ENCODE measurements around the gene ANKLE2. TPM values are rescaled to one million over a fixed set of nuclear protein-coding genes. Genes with fewer than 3 reads are reported as not detected.

ANKLE2 gene
- total RNA-seq, 1 donor from 2014 or later = 59.1 TPM

- Histone ChIP-seq H2AFZ (replicated peaks) (no peak overlapping the region), H3K9me3 (ENCODE audit: low read depth) (no peaks in the 10 kb centered on the region), H3K27ac (no peak overlapping the region), H3K9ac (no peak overlapping the region), H3K4me1 (no peaks in the 10 kb centered on the region), H4K20me1 (ENCODE audit: low read depth) (peaks cover 4% of the 10 kb centered on the region), H3K79me2 (ENCODE audit: low read depth) (no peaks in the 10 kb centered on the region), H3K36me3 (no peaks in the 10 kb centered on the region), H3K4me2 (no peak overlapping the region), H3K4me3 (no peak overlapping the region), H3F3A (ENCODE audit: low read depth) (no peaks in the 10 kb centered on the region), H3K27me3 (no peaks in the 10 kb centered on the region)
- no peak overlapping the region for H3K4me3 Mint-ChIP-seq
- H3K4me1 Mint-ChIP-seq = no peaks in the 10 kb centered on the region
- TF ChIP-seq EZH2 (IDR thresholded peaks at IDR 0.05) = no peak
- no peak for TF ChIP-seq EZH2phosphoT487 (IDR thresholded peaks at IDR 0.05)
- TF ChIP-seq, protein P1, sequence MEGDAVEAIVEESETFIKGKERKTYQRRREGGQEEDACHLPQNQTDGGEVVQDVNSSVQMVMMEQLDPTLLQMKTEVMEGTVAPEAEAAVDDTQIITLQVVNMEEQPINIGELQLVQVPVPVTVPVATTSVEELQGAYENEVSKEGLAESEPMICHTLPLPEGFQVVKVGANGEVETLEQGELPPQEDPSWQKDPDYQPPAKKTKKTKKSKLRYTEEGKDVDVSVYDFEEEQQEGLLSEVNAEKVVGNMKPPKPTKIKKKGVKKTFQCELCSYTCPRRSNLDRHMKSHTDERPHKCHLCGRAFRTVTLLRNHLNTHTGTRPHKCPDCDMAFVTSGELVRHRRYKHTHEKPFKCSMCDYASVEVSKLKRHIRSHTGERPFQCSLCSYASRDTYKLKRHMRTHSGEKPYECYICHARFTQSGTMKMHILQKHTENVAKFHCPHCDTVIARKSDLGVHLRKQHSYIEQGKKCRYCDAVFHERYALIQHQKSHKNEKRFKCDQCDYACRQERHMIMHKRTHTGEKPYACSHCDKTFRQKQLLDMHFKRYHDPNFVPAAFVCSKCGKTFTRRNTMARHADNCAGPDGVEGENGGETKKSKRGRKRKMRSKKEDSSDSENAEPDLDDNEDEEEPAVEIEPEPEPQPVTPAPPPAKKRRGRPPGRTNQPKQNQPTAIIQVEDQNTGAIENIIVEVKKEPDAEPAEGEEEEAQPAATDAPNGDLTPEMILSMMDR (IDR thresholded peaks at IDR 0.05) = no peak
- H3K27me3 Mint-ChIP-seq (ENCODE audit: insufficient read depth, low read depth) = peaks cover 4% of the 10 kb centered on the region
- H3K27ac Mint-ChIP-seq = no peak overlapping the region
- peaks cover 6% of the 10 kb centered on the region for H3K9me3 Mint-ChIP-seq
- H3K36me3 Mint-ChIP-seq = peaks cover 48% of the 10 kb centered on the region
- no peak for DNase-seq (ENCODE audit: low spot score)
Observed at GRCh38 chr12:132806857-132807256, 45.2 kb upstream of the ANKLE2 start.

- DNase-seq (ENCODE audit: low spot score) = no peak
- Histone ChIP-seq H3K36me3 (no peaks in the 10 kb centered on the region), H3K4me3 (no peak overlapping the region), H3K9me3 (ENCODE audit: low read depth) (no peaks in the 10 kb centered on the region), H3K9ac (no peak overlapping the region), H3K27ac (no peak overlapping the region), H4K20me1 (ENCODE audit: low read depth) (peaks cover 4% of the 10 kb centered on the region), H2AFZ (replicated peaks) (no peak overlapping the region), H3K4me1 (no peaks in the 10 kb centered on the region), H3K4me2 (no peak overlapping the region), H3K79me2 (ENCODE audit: low read depth) (no peaks in the 10 kb centered on the region), H3F3A (ENCODE audit: low read depth) (no peaks in the 10 kb centered on the region), H3K27me3 (no peaks in the 10 kb centered on the region)
- H3K4me3 Mint-ChIP-seq = no peak overlapping the region
- peaks cover 46% of the 10 kb centered on the region for H3K36me3 Mint-ChIP-seq
- no peak overlapping the region for H3K27ac Mint-ChIP-seq
- no peak for TF ChIP-seq EZH2phosphoT487 (IDR thresholded peaks at IDR 0.05)
- TF ChIP-seq, protein P1 (IDR thresholded peaks at IDR 0.05) = no peak
- TF ChIP-seq EZH2 (IDR thresholded peaks at IDR 0.05) = no peak
- peaks cover 8% of the 10 kb centered on the region for H3K27me3 Mint-ChIP-seq (ENCODE audit: insufficient read depth, low read depth)
- no peaks in the 10 kb centered on the region for H3K9me3 Mint-ChIP-seq
- no peaks in the 10 kb centered on the region for H3K4me1 Mint-ChIP-seq
Observed at GRCh38 chr12:132804426-132804861, 42.8 kb upstream of the ANKLE2 start.

GRCh38 chr12:132803888-132804287, 42.3 kb upstream of the ANKLE2 start:
- no peaks in the 10 kb centered on the region for H3K79me2 ChIP-seq (ENCODE audit: low read depth)
- H3K27ac ChIP-seq = no peak overlapping the region
- H3K27me3 ChIP-seq = no peaks in the 10 kb centered on the region
- H3K27ac Mint-ChIP-seq = no peak overlapping the region
- no peak overlapping the region for H3K4me3 Mint-ChIP-seq
- no peaks in the 10 kb centered on the region for H3K9me3 Mint-ChIP-seq
- no peak overlapping the region for H3K9ac ChIP-seq
- no peak overlapping the region for H2AFZ ChIP-seq (replicated peaks)
- no peaks in the 10 kb centered on the region for H3K36me3 ChIP-seq
- H3K27me3 Mint-ChIP-seq (ENCODE audit: insufficient read depth, low read depth) = peaks cover 8% of the 10 kb centered on the region
- H3K9me3 ChIP-seq (ENCODE audit: low read depth) = no peaks in the 10 kb centered on the region
- no peaks in the 10 kb centered on the region for H3F3A ChIP-seq (ENCODE audit: low read depth)
- H3K36me3 Mint-ChIP-seq = peaks cover 43% of the 10 kb centered on the region
- DNase-seq (ENCODE audit: low spot score) = no peak
- peaks cover 4% of the 10 kb centered on the region for H4K20me1 ChIP-seq (ENCODE audit: low read depth)
- no peaks in the 10 kb centered on the region for H3K4me1 Mint-ChIP-seq
- no peaks in the 10 kb centered on the region for H3K4me1 ChIP-seq
- H3K4me3 ChIP-seq = no peak overlapping the region
- TF ChIP-seq, protein P1 (IDR thresholded peaks at IDR 0.05) = no peak
- TF ChIP-seq EZH2phosphoT487 (IDR thresholded peaks at IDR 0.05) (no peak), EZH2 (IDR thresholded peaks at IDR 0.05) (no peak)
- H3K4me2 ChIP-seq = no peak overlapping the region
